ENCODE data around the gene MBD3.

Gene MBD3

GRCh38 chr19:1526066-1526778 is 66.4 kb downstream of the MBD3 start:
- no peak overlapping the region for H3K4me3 ChIP-seq (ENCODE audit: control insufficient read depth, low read depth, low read length)
- TF ChIP-seq CTCF (IDR thresholded peaks at IDR 0.05; ENCODE audit: control insufficient read depth, insufficient read depth, low read depth, low read length, missing control alignments), result no peak
- DNase-seq (ENCODE audit: low read depth), result no peak

GRCh38 chr19:1525343-1525742 is 67.3 kb downstream of the MBD3 start:
- TF ChIP-seq CTCF (IDR thresholded peaks at IDR 0.05; ENCODE audit: control insufficient read depth, insufficient read depth, low read depth, low read length, missing control alignments), result no peak
- no peak overlapping the region for H3K4me3 ChIP-seq (ENCODE audit: control insufficient read depth, low read depth, low read length)
- no peak for DNase-seq (ENCODE audit: low read depth)

- no peak for TF ChIP-seq CTCF (IDR thresholded peaks at IDR 0.05; ENCODE audit: control insufficient read depth, insufficient read depth, low read depth, low read length, missing control alignments)
- no peak for DNase-seq (ENCODE audit: low read depth)
These were observed 67.7 kb downstream of the MBD3 start for GRCh38 chr19:1524972-1525325.

GRCh38 chr19:1524287-1524971 is 68.2 kb downstream of the MBD3 start:
- H3K4me3 ChIP-seq (ENCODE audit: control insufficient read depth, low read depth, low read length), result no peak overlapping the region

More at GRCh38 chr19:1524972-1525325, 67.7 kb downstream of the MBD3 start:
- no peak overlapping the region for H3K4me3 ChIP-seq (ENCODE audit: control insufficient read depth, low read depth, low read length)

More at GRCh38 chr19:1524287-1524971, 68.2 kb downstream of the MBD3 start:
- no peak for TF ChIP-seq CTCF (IDR thresholded peaks at IDR 0.05; ENCODE audit: control insufficient read depth, insufficient read depth, low read depth, low read length, missing control alignments)
- DNase-seq (ENCODE audit: low read depth), result no peak
